NCI-H774 (cell line): ENCODE measurements around the gene TNN.
"Not testable (repeated sequence)": the region's sequence is repeated elsewhere in the genome, so short reads cannot be mapped to it uniquely, and the experiment has no call there.

ENCODE experiments used
- DNase-seq: peaks from one replicate; lab custom pipeline; 2025; lab: John Stamatoyannopoulos, UW

Gene TNN

GRCh38 chr1:175067362-175068106 lies at the start of gene TNN:
Gene TNN (plus strand): TSS chr1:175067833. CDS start chr1:175077419, 9,586 bp downstream.
- no peak for DNase-seq

GRCh38 chr1:175019524-175019923 lies 48.1 kb upstream of the TNN start:
- DNase-seq = no peak

- DNase-seq = peak; percentile 98
These were observed 44.4 kb upstream of the TNN start, which contains the start of gene MRPS14 for GRCh38 chr1:175023043-175023921. Gene MRPS14 (minus strand): TSS chr1:175023425. CDS start chr1:175023408, 17 bp downstream.

- not testable (repeated sequence) for DNase-seq
These were observed 43.8 kb upstream of the TNN start for GRCh38 chr1:175023922-175024242.

GRCh38 chr1:175024773-175025172 lies 42.9 kb upstream of the TNN start:
- no peak for DNase-seq

GRCh38 chr1:175033953-175034352 lies 33.7 kb upstream of the TNN start:
- no peak for DNase-seq

- DNase-seq = no peak
These were observed 32.9 kb upstream of the TNN start for GRCh38 chr1:175034775-175035174.

- DNase-seq = no peak
These were observed 31.8 kb upstream of the TNN start for GRCh38 chr1:175035865-175036264.

GRCh38 chr1:175036476-175036875 lies 31.2 kb upstream of the TNN start:
- DNase-seq = no peak

- DNase-seq = no peak
These were observed 30.2 kb upstream of the TNN start for GRCh38 chr1:175037416-175037815.

- no peak for DNase-seq
These were observed 27.2 kb upstream of the TNN start for GRCh38 chr1:175040324-175040879.

GRCh38 chr1:175042650-175043049 lies 25.0 kb upstream of the TNN start:
- DNase-seq = no peak

- no peak for DNase-seq
These were observed 23.8 kb upstream of the TNN start for GRCh38 chr1:175043824-175044223.

- DNase-seq = not testable (repeated sequence)
These were observed 23.0 kb upstream of the TNN start for GRCh38 chr1:175044591-175044990.

GRCh38 chr1:175045097-175045496 lies 22.5 kb upstream of the TNN start:
- no peak for DNase-seq

GRCh38 chr1:175045519-175045918 lies 22.1 kb upstream of the TNN start:
- DNase-seq = no peak

GRCh38 chr1:175050992-175051391 lies 16.6 kb upstream of the TNN start:
- no peak for DNase-seq

GRCh38 chr1:175054736-175055135 lies 12.9 kb upstream of the TNN start:
- DNase-seq = no peak

GRCh38 chr1:175062339-175062738 lies 5.3 kb upstream of the TNN start:
- DNase-seq = no peak

GRCh38 chr1:175062858-175063257 lies 4.8 kb upstream of the TNN start:
- DNase-seq = no peak

GRCh38 chr1:175070818-175071217 lies 3.2 kb downstream of the TNN start:
- DNase-seq = no peak

GRCh38 chr1:175071276-175071943 lies 3.8 kb downstream of the TNN start:
- no peak for DNase-seq
